HG02852 (cell line): ENCODE measurements around the gene INSYN2B.
A peak's percentile ranks its signal among the peaks of the same experiment; 100 is the strongest.

Source experiments
- ATAC-seq: cut with Tn5 transposase; IDR thresholded peaks from one replicate; pipeline ENCODE4 v1.9.1; 2021; ENCODE audit warnings: mild to moderate bottlenecking, moderate library complexity; ENCODE audit not compliant: unreplicated experiment

The INSYN2B gene

GRCh38 chr5:169895926-169896325 lies 84.4 kb downstream of the INSYN2B start:
- no peak for ATAC-seq

GRCh38 chr5:169893571-169893970 lies 86.7 kb downstream of the INSYN2B start:
- ATAC-seq = no peak

- no peak for ATAC-seq
Measured at GRCh38 chr5:169893010-169893409, 87.3 kb downstream of the INSYN2B start.

- no peak for ATAC-seq
Measured at GRCh38 chr5:169889572-169889971, 90.7 kb downstream of the INSYN2B start.

- ATAC-seq = no peak
Measured at GRCh38 chr5:169886677-169887076, 93.6 kb downstream of the INSYN2B start.

GRCh38 chr5:169886033-169886432 lies 94.3 kb downstream of the INSYN2B start:
- no peak for ATAC-seq

- no peak for ATAC-seq
Measured at GRCh38 chr5:169881702-169882303, 98.5 kb downstream of the INSYN2B start.

GRCh38 chr5:169880785-169881184 lies 99.5 kb downstream of the INSYN2B start:
- no peak for ATAC-seq

GRCh38 chr5:169880012-169880663 lies 100.2 kb downstream of the INSYN2B start:
- ATAC-seq = peak; percentile 66

- ATAC-seq = no peak
Measured at GRCh38 chr5:169876386-169876785, 103.9 kb downstream of the INSYN2B start.

GRCh38 chr5:169875731-169876130 lies 104.6 kb downstream of the INSYN2B start:
- ATAC-seq = no peak

GRCh38 chr5:169875091-169875728 lies 105.1 kb downstream of the INSYN2B start:
- ATAC-seq = no peak

GRCh38 chr5:169874621-169875020 lies 105.7 kb downstream of the INSYN2B start:
- no peak for ATAC-seq

GRCh38 chr5:169873642-169874041 lies 106.7 kb downstream of the INSYN2B start:
- ATAC-seq = no peak

GRCh38 chr5:169871826-169872490 lies 108.3 kb downstream of the INSYN2B start:
- no peak for ATAC-seq

- no peak for ATAC-seq
Measured at GRCh38 chr5:169870211-169870610, 110.1 kb downstream of the INSYN2B start.

GRCh38 chr5:169869066-169869465 lies 111.2 kb downstream of the INSYN2B start:
- ATAC-seq = no peak

GRCh38 chr5:169867347-169867746 lies 112.9 kb downstream of the INSYN2B start:
- no peak for ATAC-seq

GRCh38 chr5:169864483-169864882 lies 115.8 kb downstream of the INSYN2B start:
- ATAC-seq = no peak

- ATAC-seq = no peak
Measured at GRCh38 chr5:169862391-169862811, 117.9 kb downstream of the INSYN2B start.

- no peak for ATAC-seq
Measured at GRCh38 chr5:169861934-169862333, 118.4 kb downstream of the INSYN2B start.

- no peak for ATAC-seq
Measured at GRCh38 chr5:169861433-169861832, 118.9 kb downstream of the INSYN2B start.
